M059J (cell line): ENCODE results near the gene CARNS1. TPM values are rescaled to one million over a fixed set of nuclear protein-coding genes. Genes with fewer than 3 reads are reported as not detected.
A peak's percentile ranks its signal among the peaks of the same experiment; 100 is the strongest.

ENCODE experiments used
- DNase-seq: peaks from one replicate; pipeline ENCODE4 v3.0.0-alpha.2; 2012; ENCODE audit warnings: low read depth
- total RNA-seq: library from RNA; depleted of rRNA; stranded (reverse); fragments of >200 nt; shearing (Covaris generic); gene quantifications from 2 replicates; pipeline ENCODE4 v1.2.3, GENCODE V29; 2014

Gene CARNS1
- total RNA-seq, 1 experiment from 2014 or later, result 0.22 TPM

GRCh38 chr11:67428052-67429001, 12.8 kb downstream of the CARNS1 start, which contains the start of gene RPS6KB2:
RPS6KB2 (plus strand) TSS chr11:67428494; CDS start chr11:67428546, 52 bp downstream.
- peak; percentile 95 for DNase-seq

- no peak for DNase-seq
Measured at GRCh38 chr11:67429038-67429668, 13.7 kb downstream of the CARNS1 start.

DNA sequence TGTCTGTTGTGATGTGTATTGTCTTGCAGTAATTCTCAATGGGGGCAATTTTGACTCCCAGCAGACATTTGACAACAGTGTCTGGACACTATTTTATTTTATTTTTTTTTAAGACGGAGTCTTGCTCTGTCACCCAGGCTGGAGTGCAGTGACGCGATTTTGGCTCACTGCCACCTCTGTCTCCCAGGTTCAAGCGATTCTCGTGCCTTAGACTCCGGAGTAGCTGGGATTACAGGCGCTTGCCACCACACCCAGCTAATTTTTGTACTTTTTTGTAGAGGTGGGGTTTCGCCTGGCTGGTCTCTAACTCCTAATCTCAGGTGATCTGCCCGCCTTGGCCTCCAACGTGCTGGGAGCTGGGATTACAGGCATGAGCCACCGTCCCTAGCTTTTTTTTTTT, 14.2 kb downstream of the CARNS1 start:
- no peak for DNase-seq

GRCh38 chr11:67431346-67432249, 16.1 kb downstream of the CARNS1 start:
- no peak for DNase-seq

DNA sequence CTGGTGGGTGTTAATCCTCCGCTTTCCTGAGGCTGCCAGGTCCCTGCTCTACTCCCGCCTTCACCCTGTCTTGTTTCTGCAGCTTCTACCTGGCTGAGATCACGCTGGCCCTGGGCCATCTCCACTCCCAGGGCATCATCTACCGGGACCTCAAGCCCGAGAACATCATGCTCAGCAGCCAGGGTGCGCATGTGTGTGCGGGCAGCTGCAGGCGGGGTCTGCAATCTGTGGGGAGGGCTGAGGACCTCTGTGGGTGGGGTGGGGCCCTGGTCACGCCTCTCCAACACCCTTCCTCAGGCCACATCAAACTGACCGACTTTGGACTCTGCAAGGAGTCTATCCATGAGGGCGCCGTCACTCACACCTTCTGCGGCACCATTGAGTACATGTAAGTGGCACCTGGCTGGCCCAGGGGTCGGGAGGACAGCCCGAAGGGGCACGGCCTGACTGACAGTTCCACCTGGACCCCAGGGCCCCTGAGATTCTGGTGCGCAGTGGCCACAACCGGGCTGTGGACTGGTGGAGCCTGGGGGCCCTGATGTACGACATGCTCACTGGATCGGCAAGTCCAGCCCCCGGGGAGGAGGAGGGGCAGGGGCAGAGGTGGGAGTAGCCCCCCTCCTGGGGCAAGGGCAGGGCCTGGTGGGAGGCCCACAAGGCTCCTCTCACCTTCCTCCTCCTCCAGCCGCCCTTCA, 17.3 kb downstream of the CARNS1 start:
- no peak for DNase-seq

DNA sequence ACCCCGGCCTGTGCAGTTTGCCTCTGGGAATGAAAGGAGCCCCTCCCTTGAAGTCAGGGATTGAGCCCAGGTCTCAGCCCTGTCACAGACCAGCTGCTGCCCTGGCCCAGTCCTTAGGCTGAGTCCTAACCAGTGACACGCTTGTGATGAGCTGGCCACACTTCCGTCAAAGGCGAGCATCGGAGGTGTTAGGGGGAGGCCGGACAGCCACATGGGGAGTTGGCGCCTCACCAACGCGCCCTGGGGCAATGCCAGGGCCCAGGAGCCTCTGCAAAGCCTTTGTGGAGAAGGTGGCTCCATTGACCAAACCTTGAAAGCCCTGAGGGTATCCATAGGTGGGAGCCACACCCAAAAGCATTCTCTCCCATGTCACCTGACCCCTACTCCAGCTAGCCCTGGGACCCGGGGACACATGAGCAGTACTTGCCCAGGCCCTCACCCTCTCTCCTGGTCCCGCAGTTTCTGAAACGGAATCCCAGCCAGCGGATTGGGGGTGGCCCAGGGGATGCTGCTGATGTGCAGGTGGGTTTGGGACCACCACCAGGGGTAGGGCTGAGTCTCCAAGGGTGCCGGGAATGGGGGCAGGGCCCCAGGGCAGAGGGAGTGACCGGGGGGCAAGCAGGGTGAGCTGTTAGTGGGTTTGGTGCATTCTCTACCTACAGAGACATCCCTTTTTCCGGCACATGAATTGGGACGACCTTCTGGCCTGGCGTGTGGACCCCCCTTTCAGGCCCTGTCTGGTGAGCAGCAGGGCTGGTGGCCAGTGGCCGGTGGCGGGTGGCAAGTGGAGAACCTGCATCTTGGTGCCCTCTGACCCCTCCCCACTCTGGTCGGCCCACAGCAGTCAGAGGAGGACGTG, 18.3 kb downstream of the CARNS1 start:
- DNase-seq, result peak; percentile 33

- no peak for DNase-seq
Measured at GRCh38 chr11:67434395-67434881, 19.0 kb downstream of the CARNS1 start.

GRCh38 chr11:67435031-67435726, 19.7 kb downstream of the CARNS1 start:
- peak; percentile 30 for DNase-seq

DNA sequence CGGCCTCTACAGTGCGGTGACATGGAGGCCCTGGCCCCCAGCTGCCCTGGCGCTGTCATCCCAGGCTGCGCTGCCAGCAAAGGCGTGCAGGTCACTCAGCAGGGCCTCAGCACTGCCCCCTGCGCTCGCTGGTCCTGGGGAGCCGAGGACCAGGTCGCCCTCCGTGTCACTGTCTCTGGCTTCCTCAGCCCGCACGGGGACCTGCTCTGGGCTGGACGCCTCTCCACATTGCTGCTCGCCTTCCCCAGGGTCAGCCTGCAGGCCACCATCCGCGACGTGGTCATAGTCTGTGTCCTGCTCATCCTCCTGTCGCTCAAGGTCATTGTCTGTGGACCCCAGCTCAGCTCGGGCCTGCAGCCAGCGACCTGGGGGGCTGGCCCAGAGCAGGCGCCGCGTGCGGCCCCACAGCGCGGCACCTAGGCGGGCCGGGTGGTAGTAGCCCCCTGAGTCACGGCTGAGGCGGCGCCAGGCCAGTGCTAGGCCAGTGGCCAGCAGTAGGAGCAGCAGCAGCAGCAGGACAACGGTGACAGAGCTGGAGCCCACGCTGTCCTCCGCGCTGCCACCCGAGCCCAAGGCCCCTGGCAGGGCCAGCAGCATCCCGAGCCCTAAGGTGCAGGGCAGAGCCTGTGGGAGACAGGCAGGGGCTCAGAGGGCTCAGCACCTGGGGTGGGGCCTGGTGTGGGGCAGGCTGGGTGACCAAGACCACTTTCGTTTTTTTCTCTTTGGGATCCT, 20.4 kb downstream of the CARNS1 start:
- DNase-seq, result no peak

DNA sequence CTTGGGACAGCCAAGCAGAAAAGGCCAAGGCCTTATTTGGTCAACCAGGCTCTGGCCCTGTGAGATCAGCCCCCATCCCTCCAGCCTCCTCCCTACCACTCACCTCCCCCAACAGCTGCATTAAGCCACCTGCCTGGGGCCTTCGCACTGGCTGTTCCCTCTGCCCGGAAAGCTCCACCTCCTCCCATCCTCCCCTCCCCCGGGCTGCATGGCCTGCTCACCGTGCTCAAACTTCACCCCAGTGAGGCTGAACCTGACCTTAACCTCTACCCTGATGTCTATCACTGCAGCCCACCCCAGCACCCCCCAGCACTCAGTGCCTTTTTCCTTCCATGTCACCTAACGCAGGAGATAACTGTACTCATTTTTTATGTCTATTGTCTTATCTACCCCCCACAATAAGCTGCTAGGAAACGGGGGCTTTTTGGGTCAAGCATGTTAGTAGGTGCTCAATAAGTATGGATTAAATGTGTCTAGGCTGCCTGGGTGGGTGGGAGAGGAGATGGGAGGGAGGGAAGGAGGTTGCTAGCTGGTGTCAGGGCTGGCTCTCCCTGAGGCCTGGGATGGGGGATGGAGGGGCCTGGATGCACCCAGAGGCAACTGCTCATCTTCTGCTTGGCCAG, 21.1 kb downstream of the CARNS1 start:
- peak; percentile 32 for DNase-seq

DNA sequence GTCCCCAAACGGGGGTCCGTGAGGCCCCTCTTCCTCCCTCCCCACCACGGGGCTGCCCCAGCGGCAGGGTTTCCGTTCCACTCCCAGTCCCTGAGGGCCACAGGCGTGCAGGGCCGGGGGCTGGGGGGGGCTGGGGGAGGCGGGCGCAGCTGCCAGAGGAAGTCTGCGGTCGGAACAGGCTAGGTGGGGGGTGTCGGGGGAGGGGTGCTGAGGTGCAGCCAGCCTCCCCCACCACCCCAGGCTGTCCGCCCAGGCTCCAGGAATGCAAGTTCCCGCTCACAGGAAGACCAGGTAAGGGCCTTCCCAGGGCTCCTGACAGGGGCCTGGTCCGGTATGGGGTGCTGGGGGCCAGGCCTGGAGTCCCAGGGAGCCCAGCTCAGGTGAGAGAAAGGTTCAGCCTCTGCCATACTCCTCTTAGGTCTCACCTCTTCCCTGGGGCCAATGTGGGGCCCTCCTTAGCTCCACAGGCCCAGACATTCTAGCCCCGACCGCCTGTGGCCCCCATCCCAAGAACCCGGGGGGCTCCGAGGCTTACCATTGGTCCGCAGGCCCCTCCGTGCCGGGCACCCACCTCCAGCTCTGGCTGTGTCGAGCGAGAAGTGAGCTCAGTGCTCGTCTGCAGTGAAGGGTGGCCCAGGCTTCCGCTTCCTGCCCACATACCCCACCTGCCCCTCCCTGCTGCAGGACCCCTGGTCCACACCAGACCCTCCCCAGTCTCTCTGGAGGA, 21.8 kb downstream of the CARNS1 start, which contains the start of gene PTPRCAP:
Gene PTPRCAP (minus strand): TSS at position 601 of the 727 bp plus-strand sequence. CDS start 63 bp downstream, at position 538.
- DNase-seq, result no peak

DNA sequence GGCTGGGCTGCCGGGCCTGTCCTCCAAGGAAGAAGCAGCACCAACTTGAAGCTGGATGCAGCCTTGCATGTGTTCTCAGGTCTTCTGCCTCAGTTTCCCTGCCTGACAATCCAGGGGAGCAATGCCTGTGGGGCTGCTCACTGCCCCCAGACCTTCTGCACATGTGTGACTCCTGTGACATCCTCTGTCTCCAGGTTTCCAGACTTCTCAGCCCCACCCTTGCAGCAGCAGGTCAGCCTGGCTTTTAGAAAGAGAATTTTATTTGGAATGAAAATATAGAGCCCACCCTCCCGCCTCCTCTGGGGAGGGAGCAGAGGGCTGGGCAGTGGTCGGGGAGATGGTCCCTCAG, 22.3 kb downstream of the CARNS1 start:
- DNase-seq, result no peak

DNA sequence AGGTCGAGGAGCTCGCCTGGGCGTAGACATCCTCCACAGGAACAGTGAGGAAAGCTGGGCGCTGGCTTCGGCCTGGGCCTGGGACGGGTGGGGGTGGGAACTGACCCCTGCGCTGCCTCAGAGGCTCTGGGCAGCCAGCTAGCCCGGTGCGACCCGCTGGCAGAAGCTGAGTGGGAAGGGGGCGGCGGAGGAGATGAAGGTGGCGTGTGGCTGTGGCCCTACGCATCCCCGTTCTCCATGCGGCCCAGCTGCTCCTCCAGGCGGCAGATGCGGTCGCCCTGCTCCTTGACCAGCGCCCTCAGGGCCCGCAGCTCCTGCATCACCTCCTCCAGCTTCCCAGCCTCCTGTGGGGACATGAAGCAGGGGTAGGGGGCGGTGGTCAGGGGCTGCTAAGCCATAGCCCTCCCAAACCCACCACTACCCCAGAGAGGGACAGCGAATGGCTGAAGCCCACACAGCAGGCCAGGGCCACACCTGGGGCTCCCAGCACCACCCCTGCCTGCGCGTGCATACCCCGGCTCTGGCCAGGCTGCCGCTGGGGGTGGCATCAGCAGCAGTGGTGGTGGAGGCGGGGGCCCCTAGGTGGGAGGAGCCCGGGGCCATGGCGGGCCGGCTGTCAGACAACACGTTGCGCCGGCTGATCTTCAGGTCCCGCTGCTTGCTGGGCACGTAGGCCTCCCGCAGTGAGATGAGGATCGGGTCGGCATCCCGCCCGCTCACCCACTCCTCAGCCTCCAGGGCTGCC, 22.9 kb downstream of the CARNS1 start:
- no peak for DNase-seq

GRCh38 chr11:67439321-67440228, 24.1 kb downstream of the CARNS1 start:
- DNase-seq, result peak; percentile 62

DNA sequence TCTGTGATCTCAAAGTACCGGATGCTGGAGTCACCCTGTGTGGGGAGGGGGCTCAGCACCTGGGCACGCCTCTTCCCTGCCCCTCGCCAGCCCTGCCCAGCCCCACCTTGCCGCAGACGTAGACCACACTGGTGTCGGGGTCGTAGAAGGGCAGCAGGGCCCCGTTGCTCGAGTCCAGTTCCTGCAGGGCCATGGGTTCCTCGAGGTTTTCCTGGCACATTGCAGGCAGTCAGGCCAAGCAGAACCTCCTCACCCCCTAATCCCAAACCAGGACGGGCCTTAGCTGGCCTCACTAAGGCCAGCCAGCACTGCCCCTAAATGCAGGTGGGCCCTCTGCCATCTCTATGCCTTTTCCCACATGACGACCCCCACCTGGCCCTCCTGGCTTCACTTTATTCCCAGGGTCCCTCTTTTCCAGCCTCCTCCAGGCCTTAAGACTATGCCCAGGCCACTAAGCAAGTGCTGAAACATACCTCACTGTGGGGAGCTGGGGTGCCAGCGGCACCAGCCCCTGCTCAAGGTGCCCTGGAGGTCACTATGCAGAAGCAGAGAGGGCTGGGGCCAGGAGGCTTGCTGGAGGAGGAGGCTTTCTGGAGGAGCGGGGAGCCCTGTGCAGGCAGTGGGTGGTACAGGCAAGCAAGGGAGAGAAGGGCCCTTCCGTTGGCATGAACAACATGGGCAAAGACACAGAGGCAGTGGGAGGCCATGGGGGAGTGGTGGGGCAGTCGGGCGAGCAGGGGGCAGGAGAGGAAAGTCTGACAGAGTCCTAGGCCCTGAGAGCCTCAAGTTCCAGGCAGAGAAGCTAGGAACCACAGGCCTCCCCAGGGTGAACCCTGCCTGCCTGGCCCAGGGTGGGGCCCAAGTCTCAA, 25.0 kb downstream of the CARNS1 start:
- no peak for DNase-seq
